WTC11 (cell line): ENCODE data around the gene RAB12. TPM values are rescaled to one million over a fixed set of nuclear protein-coding genes. Genes with fewer than 3 reads are reported as not detected.

Source experiments
- ATAC-seq: fragments of 200-7000 bp; cut with Tn5 transposase; 2 replicates; pipeline ENCODE4 v1.10.0; 2021; ENCODE audit warnings: mild to moderate bottlenecking, moderate library complexity
- CTCF ChIA-PET: fragments of 300-600 bp; sonication (Branson Sonifier 250); formaldehyde crosslinking; loops from one replicate; lab custom pipeline; 2021; ENCODE audit warnings: antibody characterized with exemption; lab: Charles Lee
- POLR2A ChIA-PET: fragments of 350-600 bp; sonication (Branson Sonifier 250); formaldehyde crosslinking; loops from one replicate; lab custom pipeline; 2021; ENCODE audit warnings: antibody characterized with exemption; lab: Charles Lee
- DNase-seq: peaks from one replicate; pipeline ENCODE4 v3.0.0; 2021; ENCODE audit warnings: low spot score
- H3K27ac Mint-ChIP-seq: 2 replicates; pipeline ENCODE4 v1.8.0; 2021; ENCODE audit warnings: mixed read lengths
- H3K27me3 Mint-ChIP-seq: 2 replicates; pipeline ENCODE4 v1.8.0; 2021; ENCODE audit warnings: low read depth, mild to moderate bottlenecking, moderate library complexity, mixed read lengths
- H3K36me3 Mint-ChIP-seq: 2 replicates; pipeline ENCODE4 v1.8.0; 2021; ENCODE audit warnings: mixed read lengths
- H3K4me1 Mint-ChIP-seq: 2 replicates; pipeline ENCODE4 v1.8.0; 2022; ENCODE audit warnings: mixed read lengths
- H3K4me3 Mint-ChIP-seq: 2 replicates; pipeline ENCODE4 v1.8.0; 2021; ENCODE audit warnings: mild to moderate bottlenecking, moderate library complexity, mixed read lengths
- H3K9me3 Mint-ChIP-seq: 2 replicates; pipeline ENCODE4 v1.8.0; 2021; ENCODE audit warnings: mixed read lengths
- ATF3 ChIP-seq: sonication (generic); formaldehyde crosslinking; conservative IDR thresholded peaks from 2 replicates; pipeline ENCODE4 v1.8.1; 2022; ENCODE audit warnings: mild to moderate bottlenecking, missing genetic modification reagents
- ATF6 ChIP-seq: sonication (generic); formaldehyde crosslinking; IDR thresholded peaks from 2 replicates; pipeline ENCODE4 v1.8.1; 2023; ENCODE audit warnings: mild to moderate bottlenecking, missing genetic modification reagents
- CBFB ChIP-seq: sonication (generic); formaldehyde crosslinking; IDR thresholded peaks from 2 replicates; pipeline ENCODE4 v1.8.1; 2022; ENCODE audit warnings: mild to moderate bottlenecking, low read depth, missing genetic modification reagents
- CREM ChIP-seq: sonication (generic); formaldehyde crosslinking; IDR thresholded peaks from 2 replicates; pipeline ENCODE4 v1.8.1; 2022; ENCODE audit warnings: mild to moderate bottlenecking, missing genetic modification reagents, moderate library complexity
- E2F4 ChIP-seq: sonication (generic); formaldehyde crosslinking; IDR thresholded peaks from 2 replicates; pipeline ENCODE4 v1.8.1; 2022; ENCODE audit warnings: low read depth, mild to moderate bottlenecking, moderate library complexity, missing genetic modification reagents, borderline replicate concordance
- ELF4 ChIP-seq: sonication (generic); formaldehyde crosslinking; IDR thresholded peaks from 2 replicates; pipeline ENCODE4 v1.8.1; 2022; ENCODE audit warnings: low read depth, mild to moderate bottlenecking, moderate library complexity, missing genetic modification reagents
- ESRRA ChIP-seq: sonication (generic); formaldehyde crosslinking; IDR thresholded peaks from 2 replicates; pipeline ENCODE4 v1.8.1; 2022; ENCODE audit warnings: mild to moderate bottlenecking, missing genetic modification reagents, borderline replicate concordance
- ETV6 ChIP-seq: sonication (generic); formaldehyde crosslinking; IDR thresholded peaks from 2 replicates; pipeline ENCODE4 v1.8.1; 2022; ENCODE audit warnings: mild to moderate bottlenecking, missing genetic modification reagents
- HMGXB4 ChIP-seq: sonication (generic); formaldehyde crosslinking; IDR thresholded peaks from 2 replicates; pipeline ENCODE4 v1.8.1; 2023; ENCODE audit warnings: mild to moderate bottlenecking, moderate library complexity, missing genetic modification reagents
- MAX ChIP-seq: sonication (generic); formaldehyde crosslinking; IDR thresholded peaks from 2 replicates; pipeline ENCODE4 v1.8.0; 2022; ENCODE audit warnings: mild to moderate bottlenecking, missing genetic modification reagents
- MYBL2 ChIP-seq: sonication (generic); formaldehyde crosslinking; IDR thresholded peaks from 2 replicates; pipeline ENCODE4 v1.8.1; 2023; ENCODE audit warnings: mild to moderate bottlenecking, moderate library complexity, missing genetic modification reagents
- NFYB ChIP-seq: sonication (generic); formaldehyde crosslinking; conservative IDR thresholded peaks from 2 replicates; pipeline ENCODE4 v1.8.0; 2022; ENCODE audit warnings: low read depth, missing genetic modification reagents
- NR2C2 ChIP-seq: sonication (generic); formaldehyde crosslinking; IDR thresholded peaks from 2 replicates; pipeline ENCODE4 v1.8.0; 2022; ENCODE audit warnings: mild to moderate bottlenecking, missing genetic modification reagents
- OVOL2 ChIP-seq: fragments of 250-450 bp; sonication (Bioruptor Pico); IDR thresholded peaks from 2 replicates; pipeline ENCODE4 v1.9.0; 2021; ENCODE audit warnings: mild to moderate bottlenecking, borderline replicate concordance
- RELA ChIP-seq: sonication (generic); formaldehyde crosslinking; IDR thresholded peaks from 2 replicates; pipeline ENCODE4 v1.8.1; 2022; ENCODE audit warnings: missing genetic modification reagents, mild to moderate bottlenecking, borderline replicate concordance
- SOX15 ChIP-seq: fragments of 250-450 bp; sonication (Bioruptor Pico); IDR thresholded peaks from 2 replicates; pipeline ENCODE4 v1.9.0; 2021; ENCODE audit warnings: mild to moderate bottlenecking
- ZMAT4 ChIP-seq: fragments of 250-450 bp; sonication (Bioruptor Pico); IDR thresholded peaks from 2 replicates; pipeline ENCODE4 v1.9.0; 2021; ENCODE audit warnings: mild to moderate bottlenecking
- ZNF219 ChIP-seq: sonication (generic); formaldehyde crosslinking; IDR thresholded peaks from 2 replicates; pipeline ENCODE4 v1.8.0; 2023; ENCODE audit warnings: missing genetic modification reagents, mild to moderate bottlenecking, borderline replicate concordance
- ZNF425 ChIP-seq: fragments of 250-450 bp; sonication (Bioruptor Pico); conservative IDR thresholded peaks from 2 replicates; pipeline ENCODE4 v1.9.0; 2021; ENCODE audit warnings: mild to moderate bottlenecking
- ZNF512 ChIP-seq: sonication (generic); formaldehyde crosslinking; IDR thresholded peaks from 2 replicates; pipeline ENCODE4 v1.8.1; 2022; ENCODE audit warnings: missing genetic modification reagents, borderline replicate concordance
- total RNA-seq: library from RNA; stranded (reverse); gene quantifications from 3 replicates; pipeline ENCODE4 v1.2.3, GENCODE V29; 2021

The RAB12 gene
- total RNA-seq, 1 experiment from 2014 or later = 69.3 TPM

GRCh38 chr18:8657050-8657820 is 48.0 kb downstream of the RAB12 start:
- POLR2A ChIA-PET = no interaction called here
- no peak for DNase-seq
- H3K4me1 Mint-ChIP-seq = peaks cover 40% of the 10 kb centered on the region
- no peak for TF ChIP-seq ZNF425 (CRISPR knock-in tag)
- no peak for TF ChIP-seq NR2C2 (CRISPR knock-in tag)
- no peak for TF ChIP-seq NFYB
- no peak for TF ChIP-seq SOX15
- no peak for TF ChIP-seq CREM
- no peak for TF ChIP-seq CBFB (CRISPR knock-in tag)
- TF ChIP-seq MAX = no peak
- TF ChIP-seq ZNF512 (CRISPR knock-in tag) = no peak
- H3K27ac Mint-ChIP-seq = no peak overlapping the region
- no peaks in the 10 kb centered on the region for H3K27me3 Mint-ChIP-seq
- no peaks in the 10 kb centered on the region for H3K9me3 Mint-ChIP-seq
- H3K36me3 Mint-ChIP-seq = no peaks in the 10 kb centered on the region
- no peak overlapping the region for H3K4me3 Mint-ChIP-seq
- no peak for ATAC-seq
- CTCF ChIA-PET = interaction anchor here (1.0 to 1.7 kb wide), 3 partner anchors 48 to 331 kb away, joined by 3 to 5 read pairs (median 5); partner anchors contain the start of gene RAB12

GRCh38 chr18:8657873-8658470 is 48.7 kb downstream of the RAB12 start:
- DNase-seq (no peak), ATAC-seq (no peak)
- Mint-ChIP-seq H3K27me3 (no peaks in the 10 kb centered on the region), H3K27ac (no peak overlapping the region), H3K9me3 (no peaks in the 10 kb centered on the region), H3K4me1 (peaks cover 48% of the 10 kb centered on the region), H3K36me3 (no peaks in the 10 kb centered on the region), H3K4me3 (no peak overlapping the region)
- POLR2A ChIA-PET = no interaction called here
- no peak for TF ChIP-seq SOX15
- TF ChIP-seq ZNF219 = no peak
- CTCF ChIA-PET = interaction anchor here (1.0 to 1.7 kb wide), 4 partner anchors 39 to 330 kb away, joined by 3 to 10 read pairs (median 5); partner anchors contain the start of gene RAB12

GRCh38 chr18:8658858-8659485 is 49.7 kb downstream of the RAB12 start:
- H3K36me3 Mint-ChIP-seq = no peaks in the 10 kb centered on the region
- TF ChIP-seq ETV6 (CRISPR knock-in tag) = no peak
- TF ChIP-seq ESRRA (CRISPR knock-in tag) = no peak
- no peak for TF ChIP-seq ATF6
- no peak for TF ChIP-seq MYBL2 (CRISPR knock-in tag)
- no peak for TF ChIP-seq HMGXB4 (CRISPR knock-in tag)
- TF ChIP-seq E2F4 = no peak
- TF ChIP-seq ZMAT4 (CRISPR knock-in tag) = no peak
- no peak for TF ChIP-seq OVOL2 (CRISPR knock-in tag)
- TF ChIP-seq ELF4 (CRISPR knock-in tag) = no peak
- TF ChIP-seq RELA (CRISPR knock-in tag) = no peak
- no peak for TF ChIP-seq ATF3 (CRISPR knock-in tag)

More at GRCh38 chr18:8658858-8659485, 49.7 kb downstream of the RAB12 start:
- Mint-ChIP-seq H3K4me1 (peaks cover 53% of the 10 kb centered on the region), H3K27me3 (no peaks in the 10 kb centered on the region), H3K4me3 (no peak overlapping the region), H3K27ac (no peak overlapping the region), H3K9me3 (no peaks in the 10 kb centered on the region)
- DNase-seq = no peak
- POLR2A ChIA-PET = no interaction called here
- CTCF ChIA-PET = interaction anchor here (0.8 to 2.0 kb wide), 4 partner anchors 38 to 329 kb away, joined by 3 to 10 read pairs (median 6); partner anchors contain the start of gene RAB12
- no peak for ATAC-seq
